Chondrocyte (in vitro differentiated cells): ENCODE data around the gene FAM32A. TPM values are rescaled to one million over a fixed set of nuclear protein-coding genes. Genes with fewer than 3 reads are reported as not detected.

Source experiments
- DNase-seq: peaks from one replicate; pipeline ENCODE4 v3.0.0; 2021; ENCODE audit warnings: mixed read lengths, low spot score
- H3K27ac Mint-ChIP-seq: one replicate; pipeline ENCODE4 v1.8.0; 2021; ENCODE audit warnings: mild to moderate bottlenecking, moderate library complexity, mixed read lengths; ENCODE audit not compliant: unreplicated experiment
- H3K27me3 Mint-ChIP-seq: 2 replicates; pipeline ENCODE4 v1.8.0; 2021; ENCODE audit warnings: low read depth, mixed read lengths
- H3K36me3 Mint-ChIP-seq: 2 replicates; pipeline ENCODE4 v1.8.0; 2021; ENCODE audit warnings: low read depth, mixed read lengths
- H3K4me1 Mint-ChIP-seq: 2 replicates; pipeline ENCODE4 v1.8.0; 2021; ENCODE audit warnings: low read depth, mild to moderate bottlenecking, mixed read lengths
- H3K4me3 Mint-ChIP-seq: one replicate; pipeline ENCODE4 v1.8.0; 2021; ENCODE audit warnings: mild to moderate bottlenecking, moderate library complexity, mixed read lengths; ENCODE audit not compliant: unreplicated experiment
- H3K9me3 Mint-ChIP-seq: 2 replicates; pipeline ENCODE4 v1.8.0; 2021; ENCODE audit warnings: low read depth, mixed read lengths
- CTCF ChIP-seq: fragments of 200-600 bp; sonication (generic); IDR thresholded peaks from 2 replicates; pipeline ENCODE4 v1.5.0; 2021; ENCODE audit warnings: antibody characterized with exemption, mild to moderate bottlenecking, moderate library complexity
- total RNA-seq: library from RNA; stranded (reverse); gene quantifications from 3 replicates; pipeline ENCODE4 v1.2.1, GENCODE V29; 2021

FAM32A gene
- total RNA-seq, 1 donor from 2014 or later: 64.9 TPM

DNA sequence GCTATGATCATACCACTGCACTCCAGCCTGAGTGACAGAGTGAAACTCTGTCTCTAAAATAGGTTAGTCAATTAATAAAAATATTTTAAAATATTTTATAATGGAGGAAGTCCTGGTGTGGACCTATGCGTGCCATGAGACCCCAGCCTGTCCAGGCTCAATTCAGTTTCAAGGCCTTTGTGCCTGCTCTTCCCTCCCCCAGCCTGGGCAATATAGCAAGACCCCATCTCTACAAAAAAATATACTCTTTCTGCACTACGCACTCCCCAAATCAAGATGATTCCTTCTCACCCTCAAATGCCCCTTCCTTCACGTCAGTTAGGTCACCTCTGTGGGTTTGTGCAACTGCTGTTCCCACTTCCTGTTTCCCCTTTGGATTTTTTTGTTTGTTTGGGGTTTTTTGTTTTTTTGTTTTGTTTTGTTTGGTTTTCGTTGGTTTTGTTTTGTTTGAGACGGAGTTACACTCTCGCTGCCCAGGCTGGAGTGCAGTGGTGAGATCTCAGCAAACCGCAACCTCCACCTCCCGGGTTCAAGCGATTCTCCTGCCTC is 43.1 kb upstream of the FAM32A start:
- H3K36me3 Mint-ChIP-seq: no peaks in the 10 kb centered on the region
- DNase-seq: no peak
- no peak for TF ChIP-seq CTCF
- no peaks in the 10 kb centered on the region for H3K9me3 Mint-ChIP-seq
- peaks cover 5% of the 10 kb centered on the region for H3K27me3 Mint-ChIP-seq
- no peak overlapping the region for H3K27ac Mint-ChIP-seq
- H3K4me3 Mint-ChIP-seq: no peak overlapping the region
- no peaks in the 10 kb centered on the region for H3K4me1 Mint-ChIP-seq

GRCh38 chr19:16143399-16144215 is 41.6 kb upstream of the FAM32A start, which contains the start of gene HSH2D:
Gene HSH2D, plus strand, starts transcription at chr19:16143685. Its CDS starts 5,066 bp downstream, at chr19:16148751.
- Mint-ChIP-seq H3K36me3 (no peaks in the 10 kb centered on the region), H3K4me3 (no peak within 1 kb of the TSS), H3K27ac (no peak within 1 kb of the TSS), H3K27me3 (peaks cover 5% of the 10 kb centered on the region), H3K4me1 (no peaks in the 10 kb centered on the region), H3K9me3 (no peaks in the 10 kb centered on the region)
- no peak for DNase-seq
- no peak for TF ChIP-seq CTCF

GRCh38 chr19:16144216-16144581 is 41.0 kb upstream of the FAM32A start:
- Mint-ChIP-seq H3K4me3 (no peak overlapping the region), H3K4me1 (no peaks in the 10 kb centered on the region), H3K27me3 (peaks cover 5% of the 10 kb centered on the region), H3K36me3 (no peaks in the 10 kb centered on the region), H3K9me3 (no peaks in the 10 kb centered on the region), H3K27ac (no peak overlapping the region)
- TF ChIP-seq CTCF: no peak
- no peak for DNase-seq

GRCh38 chr19:16146112-16146511 is 39.1 kb upstream of the FAM32A start:
- no peak for DNase-seq

More at GRCh38 chr19:16146112-16146511, 39.1 kb upstream of the FAM32A start:
- no peak for TF ChIP-seq CTCF
- H3K27me3 Mint-ChIP-seq: peaks cover 5% of the 10 kb centered on the region
- H3K4me1 Mint-ChIP-seq: no peaks in the 10 kb centered on the region
- no peaks in the 10 kb centered on the region for H3K9me3 Mint-ChIP-seq
- H3K4me3 Mint-ChIP-seq: no peak overlapping the region
- H3K27ac Mint-ChIP-seq: no peak overlapping the region
- H3K36me3 Mint-ChIP-seq: no peaks in the 10 kb centered on the region
